ENCODE results near the gene PLEKHM1. TPM values are rescaled to one million over a fixed set of nuclear protein-coding genes. Genes with fewer than 3 reads are reported as not detected.

The PLEKHM1 gene
- total RNA-seq, 1 donor from 2014 or later = 35.6 TPM

DNA sequence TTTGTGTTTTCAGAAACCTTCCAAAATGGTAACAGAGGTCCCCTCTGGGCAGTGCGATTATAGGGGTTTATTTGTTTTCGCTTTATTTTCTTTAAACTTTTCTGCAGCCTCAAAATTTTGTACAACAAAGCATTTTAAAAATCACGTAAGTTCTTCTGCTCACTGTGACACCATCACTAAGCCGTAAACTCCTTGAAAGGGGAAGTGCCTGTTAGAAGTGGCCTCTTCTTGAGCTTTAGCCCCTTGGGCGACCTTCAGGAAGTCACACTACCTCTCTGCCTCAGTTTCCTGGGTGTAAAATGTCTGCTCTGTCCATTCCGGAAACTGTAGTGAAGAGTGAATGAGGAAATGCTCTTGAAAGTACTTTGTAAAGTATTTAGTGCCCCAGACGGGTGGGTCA lies 84.4 kb downstream of the PLEKHM1 start:
- H3K27ac Mint-ChIP-seq = no peak overlapping the region
- H3K4me1 Mint-ChIP-seq (ENCODE audit: low read depth) = peaks cover 35% of the 10 kb centered on the region
- intact Hi-C loops (cut with micrococcal nuclease) = no loop called here
- DNase-seq (ENCODE audit: low spot score) = no peak
- peaks cover 32% of the 10 kb centered on the region for H3K36me3 Mint-ChIP-seq (ENCODE audit: low read depth)
- no peaks in the 10 kb centered on the region for H3K9me3 Mint-ChIP-seq
- H3K4me3 Mint-ChIP-seq = no peak overlapping the region
- H3K27me3 Mint-ChIP-seq (ENCODE audit: insufficient read depth) = no peaks in the 10 kb centered on the region

- no peak for DNase-seq (ENCODE audit: low spot score)
- peaks cover 29% of the 10 kb centered on the region for H3K4me1 Mint-ChIP-seq (ENCODE audit: low read depth)
- H3K36me3 Mint-ChIP-seq (ENCODE audit: low read depth) = peaks cover 32% of the 10 kb centered on the region
- no peak overlapping the region for H3K4me3 Mint-ChIP-seq
- H3K9me3 Mint-ChIP-seq = no peaks in the 10 kb centered on the region
- intact Hi-C loops (cut with micrococcal nuclease) = no loop called here
- no peaks in the 10 kb centered on the region for H3K27me3 Mint-ChIP-seq (ENCODE audit: insufficient read depth)
- no peak overlapping the region for H3K27ac Mint-ChIP-seq
Observed at GRCh38 chr17:45405250-45406086, 85.1 kb downstream of the PLEKHM1 start.

DNA sequence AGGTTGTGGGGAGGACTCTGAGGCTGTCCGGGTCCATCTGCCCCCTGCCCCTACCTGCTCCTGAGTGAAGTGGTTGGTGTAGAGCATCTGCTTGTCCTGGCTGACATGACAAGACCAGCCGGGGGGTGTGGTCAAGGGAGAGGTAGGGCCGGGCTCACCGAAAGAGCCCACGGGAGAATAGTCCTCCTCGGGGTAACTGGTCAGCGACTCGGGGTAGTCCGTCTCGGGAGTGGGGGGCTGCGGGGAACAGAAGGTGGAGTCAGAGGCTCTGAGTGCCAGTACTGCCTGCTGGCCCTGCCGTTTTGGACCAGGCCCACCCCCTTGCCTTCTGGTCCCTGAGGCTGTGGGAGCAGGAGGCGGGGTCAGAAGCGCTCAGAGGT lies 85.7 kb downstream of the PLEKHM1 start:
- H3K9me3 Mint-ChIP-seq = no peaks in the 10 kb centered on the region
- H3K27ac Mint-ChIP-seq = no peak overlapping the region
- no peak for DNase-seq (ENCODE audit: low spot score)

GRCh38 chr17:45403906-45404490 lies 86.5 kb downstream of the PLEKHM1 start:
- no peak overlapping the region for H3K27ac Mint-ChIP-seq
- H3K4me3 Mint-ChIP-seq = no peak overlapping the region
- peaks cover 35% of the 10 kb centered on the region for H3K36me3 Mint-ChIP-seq (ENCODE audit: low read depth)
- peaks cover 19% of the 10 kb centered on the region for H3K4me1 Mint-ChIP-seq (ENCODE audit: low read depth)
- intact Hi-C loops (cut with micrococcal nuclease) = no loop called here
- no peak for DNase-seq (ENCODE audit: low spot score)
- H3K27me3 Mint-ChIP-seq (ENCODE audit: insufficient read depth) = no peaks in the 10 kb centered on the region
- H3K9me3 Mint-ChIP-seq = no peaks in the 10 kb centered on the region

More for the DNA sequence above, 85.7 kb downstream of the PLEKHM1 start:
- Mint-ChIP-seq H3K27me3 (ENCODE audit: insufficient read depth) (no peaks in the 10 kb centered on the region), H3K4me1 (ENCODE audit: low read depth) (peaks cover 23% of the 10 kb centered on the region), H3K4me3 (no peak overlapping the region), H3K36me3 (ENCODE audit: low read depth) (peaks cover 33% of the 10 kb centered on the region)
- intact Hi-C loops (cut with micrococcal nuclease) = no loop called here

DNA sequence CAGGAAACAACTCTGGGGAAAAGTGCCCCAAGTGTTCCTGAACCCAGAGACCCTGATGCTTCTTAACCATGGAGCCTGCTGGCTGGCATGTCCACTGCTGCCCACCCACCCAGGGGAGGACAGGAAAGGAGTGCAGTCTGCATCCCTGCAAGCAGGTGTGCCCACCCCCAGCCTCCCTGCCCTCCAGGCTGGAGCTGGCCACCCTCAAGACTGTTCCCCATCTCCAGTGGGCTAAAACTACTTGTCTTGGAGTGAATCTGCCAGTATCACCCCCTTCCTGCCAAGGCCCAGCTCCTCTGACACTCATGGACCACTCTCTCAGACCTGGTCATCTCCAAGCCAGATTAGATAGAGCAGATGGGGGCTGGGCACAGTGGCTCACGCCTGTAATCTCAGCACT lies 87.6 kb downstream of the PLEKHM1 start:
- H3K4me3 Mint-ChIP-seq = no peak overlapping the region

DNA sequence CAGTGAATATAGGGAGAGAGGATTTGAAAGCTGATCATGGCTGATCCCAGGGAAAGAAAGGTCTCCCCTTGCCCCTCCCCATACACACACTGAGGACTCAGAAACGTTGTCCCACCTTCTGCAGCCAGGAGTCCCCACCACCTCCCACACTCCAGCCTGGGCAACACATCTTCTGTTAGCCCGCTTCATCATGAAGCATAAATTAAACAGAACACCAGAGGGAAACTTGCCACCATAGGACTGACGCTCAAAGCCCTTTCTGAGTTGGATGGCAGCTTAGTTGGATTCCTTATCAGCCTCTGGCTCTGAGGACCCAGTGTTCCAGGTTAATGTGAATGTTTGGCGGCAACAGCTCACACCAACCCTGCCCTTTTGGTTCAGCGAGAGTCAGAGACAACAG lies 91.7 kb downstream of the PLEKHM1 start:
- Mint-ChIP-seq H3K9me3 (no peaks in the 10 kb centered on the region), H3K4me3 (no peak overlapping the region), H3K36me3 (ENCODE audit: low read depth) (peaks cover 32% of the 10 kb centered on the region), H3K4me1 (ENCODE audit: low read depth) (no peaks in the 10 kb centered on the region), H3K27ac (no peak overlapping the region), H3K27me3 (ENCODE audit: insufficient read depth) (no peaks in the 10 kb centered on the region)
- intact Hi-C loops (cut with micrococcal nuclease) = no loop called here
- no peak for DNase-seq (ENCODE audit: low spot score)

More for the DNA sequence above, 87.6 kb downstream of the PLEKHM1 start:
- no peak for DNase-seq (ENCODE audit: low spot score)
- intact Hi-C loops (cut with micrococcal nuclease) = no loop called here
- H3K27me3 Mint-ChIP-seq (ENCODE audit: insufficient read depth) = no peaks in the 10 kb centered on the region
- no peaks in the 10 kb centered on the region for H3K9me3 Mint-ChIP-seq
- no peak overlapping the region for H3K27ac Mint-ChIP-seq
- H3K4me1 Mint-ChIP-seq (ENCODE audit: low read depth) = peaks cover 8% of the 10 kb centered on the region
- H3K36me3 Mint-ChIP-seq (ENCODE audit: low read depth) = peaks cover 37% of the 10 kb centered on the region

DNA sequence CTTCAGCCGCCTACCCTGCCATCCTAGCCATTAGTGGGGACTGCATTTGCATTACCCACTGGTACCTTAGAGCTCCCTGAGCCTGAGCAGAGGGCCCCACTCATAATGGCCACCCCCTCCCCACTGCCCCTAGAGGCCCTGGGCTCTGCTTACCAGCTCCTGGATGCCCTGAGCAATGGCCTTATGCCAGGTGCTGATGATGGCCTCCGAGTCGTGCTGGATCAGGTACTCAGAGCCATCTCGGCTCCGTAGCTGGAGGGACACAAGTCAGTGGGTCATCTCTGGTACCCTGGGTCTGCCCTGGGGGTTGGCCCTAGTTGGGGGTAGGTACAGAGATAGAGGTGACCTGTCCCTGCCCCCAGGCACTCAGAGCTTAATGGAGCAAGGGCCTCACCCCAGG lies 92.7 kb downstream of the PLEKHM1 start:
- no peaks in the 10 kb centered on the region for H3K4me1 Mint-ChIP-seq (ENCODE audit: low read depth)
- H3K27me3 Mint-ChIP-seq (ENCODE audit: insufficient read depth) = no peaks in the 10 kb centered on the region
- H3K9me3 Mint-ChIP-seq = no peaks in the 10 kb centered on the region
- no peak for DNase-seq (ENCODE audit: low spot score)
- intact Hi-C loops (cut with micrococcal nuclease) = no loop called here
- peaks cover 25% of the 10 kb centered on the region for H3K36me3 Mint-ChIP-seq (ENCODE audit: low read depth)
- H3K4me3 Mint-ChIP-seq = no peak overlapping the region
- H3K27ac Mint-ChIP-seq = no peak overlapping the region

DNA sequence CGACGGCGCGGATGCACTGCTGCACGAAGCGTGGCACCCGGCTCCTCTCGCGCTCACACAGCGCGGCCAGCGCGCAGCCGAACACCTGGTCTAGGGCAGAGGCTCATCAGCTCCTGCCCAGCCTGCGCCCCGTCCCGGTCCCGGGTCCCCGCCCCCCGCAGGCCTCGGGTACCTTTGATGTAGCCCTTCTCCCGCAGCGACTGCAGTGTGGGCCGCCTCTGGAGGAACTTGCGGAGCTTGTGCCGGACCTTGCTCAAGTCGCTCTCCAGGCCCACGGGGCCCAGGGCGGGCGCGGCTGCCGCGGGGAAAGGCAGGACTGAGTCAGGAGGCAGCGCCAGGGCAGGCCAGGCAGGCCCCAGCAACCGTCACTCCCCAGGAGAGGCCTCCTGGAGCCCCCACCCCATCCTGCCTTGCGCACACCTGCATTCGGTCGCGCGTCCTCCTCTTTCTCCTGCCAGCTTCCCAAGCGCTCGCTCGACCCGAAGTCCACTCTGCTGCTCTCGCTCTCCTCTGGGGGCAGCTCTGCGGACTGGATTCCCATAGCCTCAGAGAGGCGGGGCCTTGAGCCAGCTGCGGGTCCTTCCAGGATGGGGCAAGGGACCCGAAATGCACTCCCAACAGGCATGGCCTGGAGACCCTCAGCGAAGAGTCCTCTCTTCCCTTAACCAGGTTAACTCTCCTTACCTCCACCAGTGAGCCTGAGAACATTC lies 93.9 kb downstream of the PLEKHM1 start:
- Mint-ChIP-seq H3K4me1 (ENCODE audit: low read depth) (peaks cover under 1% of the 10 kb centered on the region), H3K27ac (no peak overlapping the region), H3K9me3 (no peaks in the 10 kb centered on the region), H3K27me3 (ENCODE audit: insufficient read depth) (no peaks in the 10 kb centered on the region), H3K4me3 (no peak overlapping the region), H3K36me3 (ENCODE audit: low read depth) (peaks cover 19% of the 10 kb centered on the region)
- no peak for DNase-seq (ENCODE audit: low spot score)
- intact Hi-C loops (cut with micrococcal nuclease) = no loop called here

DNA sequence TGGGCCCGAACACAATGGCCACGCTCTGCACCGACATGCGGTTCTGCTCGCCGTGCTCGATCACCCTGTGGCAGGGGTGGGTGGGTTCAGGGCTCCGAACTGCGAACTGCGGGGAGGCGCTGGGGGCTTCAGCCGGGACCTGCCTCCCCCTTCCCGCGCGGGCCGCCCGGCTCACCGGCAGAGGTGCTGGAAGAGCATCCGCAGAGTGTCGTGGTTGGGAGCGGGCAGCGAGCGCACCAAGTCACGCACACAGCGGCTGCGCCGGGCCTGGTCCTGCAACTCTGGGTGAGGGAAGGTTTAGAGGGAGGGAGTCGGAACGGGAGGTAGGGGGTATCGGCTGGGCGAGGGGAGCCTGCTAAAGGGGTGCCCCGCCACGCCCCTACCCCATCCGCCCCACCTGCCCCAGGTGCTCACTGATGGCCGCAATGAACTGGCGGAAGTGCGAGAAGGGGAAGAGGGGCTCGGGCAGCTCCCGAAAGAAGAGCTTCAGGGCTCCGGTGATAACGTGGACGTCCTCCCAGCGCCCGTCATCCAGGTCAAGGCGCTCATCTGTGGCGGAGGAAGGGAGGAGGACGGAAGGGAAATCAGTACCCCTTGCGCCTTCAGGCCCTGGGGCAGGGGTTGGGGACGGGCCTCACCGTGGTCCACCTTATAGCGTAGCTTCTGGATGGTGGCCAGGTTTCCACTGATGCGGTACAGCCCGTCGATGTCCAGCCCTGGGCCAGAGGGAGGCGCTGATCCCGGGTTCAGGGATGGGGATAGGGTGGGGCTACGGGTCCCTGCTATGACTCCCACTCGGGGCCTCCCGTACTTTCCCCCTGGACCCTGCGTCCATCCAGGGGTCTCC lies 94.7 kb downstream of the PLEKHM1 start:
- no peaks in the 10 kb centered on the region for H3K27me3 Mint-ChIP-seq (ENCODE audit: insufficient read depth)
- DNase-seq (ENCODE audit: low spot score) = no peak
- no peaks in the 10 kb centered on the region for H3K9me3 Mint-ChIP-seq
- no peak overlapping the region for H3K27ac Mint-ChIP-seq
- no peak overlapping the region for H3K4me3 Mint-ChIP-seq
- intact Hi-C loops (cut with micrococcal nuclease) = no loop called here
- peaks cover 7% of the 10 kb centered on the region for H3K4me1 Mint-ChIP-seq (ENCODE audit: low read depth)
- H3K36me3 Mint-ChIP-seq (ENCODE audit: low read depth) = peaks cover 15% of the 10 kb centered on the region

DNA sequence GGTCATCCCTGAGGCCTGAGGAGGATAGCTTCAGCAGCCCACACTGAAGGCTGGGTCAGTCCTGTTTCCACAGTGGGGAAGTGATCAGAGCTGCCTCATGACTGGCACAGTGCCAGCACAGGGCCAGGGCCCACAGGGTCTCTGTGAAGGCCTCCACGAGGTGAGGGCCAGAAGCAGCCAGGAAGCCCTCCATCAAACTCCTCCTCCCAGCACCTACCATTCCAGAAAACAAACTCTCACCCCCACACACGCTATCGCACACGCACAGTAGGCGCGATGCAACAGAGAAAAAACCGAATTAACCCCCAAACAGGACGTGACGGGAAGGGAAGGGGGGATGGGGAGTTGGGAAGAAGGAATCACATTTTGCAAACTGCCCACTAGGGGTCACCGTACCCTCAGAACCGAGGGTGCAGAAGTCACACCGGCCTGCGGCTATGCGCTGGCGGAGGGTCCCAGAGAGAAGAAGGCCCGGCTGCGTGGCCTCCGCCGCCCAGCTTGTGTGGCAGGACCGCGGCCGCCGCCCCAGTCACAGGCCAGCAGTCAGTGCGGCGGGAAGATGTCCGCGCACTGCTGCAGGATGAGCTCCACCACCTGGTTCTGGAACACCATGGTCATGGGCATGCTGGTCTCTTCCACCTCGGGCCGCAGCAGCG lies 95.5 kb downstream of the PLEKHM1 start:
- Mint-ChIP-seq H3K27me3 (ENCODE audit: insufficient read depth) (no peaks in the 10 kb centered on the region), H3K4me1 (ENCODE audit: low read depth) (peaks cover 7% of the 10 kb centered on the region), H3K4me3 (no peak overlapping the region), H3K9me3 (no peaks in the 10 kb centered on the region), H3K27ac (no peak overlapping the region), H3K36me3 (ENCODE audit: low read depth) (peaks cover 13% of the 10 kb centered on the region)
- DNase-seq (ENCODE audit: low spot score) = no peak
- intact Hi-C loops (cut with micrococcal nuclease) = no loop called here

DNA sequence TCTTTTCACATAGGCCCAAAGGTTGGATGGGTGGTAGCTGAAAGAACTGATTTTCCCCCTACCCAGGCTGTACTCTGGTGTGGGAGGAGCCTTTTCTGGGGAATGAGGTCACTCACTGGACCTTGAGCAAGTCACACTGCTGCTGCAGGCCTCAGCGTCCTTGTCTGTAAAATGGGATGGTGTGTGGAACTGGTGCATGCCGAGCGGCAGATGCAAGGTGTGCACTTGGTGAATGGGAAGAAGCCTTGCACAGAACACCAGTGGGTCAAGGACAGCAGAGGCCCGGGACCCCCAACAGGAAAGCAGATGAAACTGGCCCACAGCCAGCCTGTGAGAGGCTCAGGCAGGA lies 96.0 kb downstream of the PLEKHM1 start:
- DNase-seq (ENCODE audit: low spot score) = no peak
- H3K36me3 Mint-ChIP-seq (ENCODE audit: low read depth) = peaks cover 13% of the 10 kb centered on the region
- H3K27ac Mint-ChIP-seq = no peak overlapping the region
- H3K9me3 Mint-ChIP-seq = no peaks in the 10 kb centered on the region
- peaks cover 9% of the 10 kb centered on the region for H3K4me1 Mint-ChIP-seq (ENCODE audit: low read depth)
- intact Hi-C loops (cut with micrococcal nuclease) = no loop called here
- no peak overlapping the region for H3K4me3 Mint-ChIP-seq
- H3K27me3 Mint-ChIP-seq (ENCODE audit: insufficient read depth) = no peaks in the 10 kb centered on the region

DNA sequence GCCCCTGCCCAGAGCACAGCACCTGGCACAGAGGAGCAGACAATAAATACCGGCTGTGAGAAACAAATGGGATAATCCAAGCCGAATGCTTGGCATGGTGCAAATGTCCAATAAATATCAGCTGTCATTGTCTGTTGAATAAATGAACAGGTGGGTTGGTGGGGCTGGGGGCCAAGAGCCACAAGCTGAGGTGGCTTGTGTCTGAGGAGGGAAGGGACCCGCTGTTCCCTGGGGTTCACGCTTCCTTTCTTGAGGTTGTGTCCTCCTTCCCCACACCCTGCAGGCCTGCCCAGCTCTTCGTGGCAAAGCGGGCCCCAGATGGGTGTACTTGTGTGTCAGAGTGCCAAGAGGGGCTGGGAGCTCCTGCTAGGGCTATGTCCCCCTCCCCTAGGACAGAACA lies 96.4 kb downstream of the PLEKHM1 start:
- Mint-ChIP-seq H3K27ac (no peak overlapping the region), H3K4me1 (ENCODE audit: low read depth) (peaks cover 12% of the 10 kb centered on the region), H3K36me3 (ENCODE audit: low read depth) (peaks cover 12% of the 10 kb centered on the region), H3K4me3 (no peak overlapping the region), H3K9me3 (no peaks in the 10 kb centered on the region), H3K27me3 (ENCODE audit: insufficient read depth) (no peaks in the 10 kb centered on the region)
- intact Hi-C loops (cut with micrococcal nuclease) = no loop called here
- DNase-seq (ENCODE audit: low spot score) = no peak
